ENCODE data around the gene NXF1. TPM values are rescaled to one million over a fixed set of nuclear protein-coding genes. Genes with fewer than 3 reads are reported as not detected.

The NXF1 gene
- total RNA-seq, 4 donors from 2014 or later: 56.6 to 114 (median 79.6) TPM

- DNase-seq (ENCODE audit: low spot score in 2 of 2): no peak
- WGBS, 2 donors: 93 to 94% methylated on average over 7 of the region's 7 CpGs
- H3K4me3 ChIP-seq (ENCODE audit: low read depth, poor library complexity, severe bottlenecking): no peak overlapping the region
- intact Hi-C loops (cut with DNase I; ENCODE audit: low total_unique reads): no loop called here
- TF ChIP-seq POLR2A (IDR thresholded peaks at IDR 0.05) (no peak), CTCF (IDR thresholded peaks at IDR 0.05) (no peak)
Measured at GRCh38 chr11:62782753-62783152, 22.5 kb downstream of the NXF1 start.

GRCh38 chr11:62778441-62778840 is 26.8 kb downstream of the NXF1 start:
- WGBS, 2 donors: 75 to 76% methylated on average over 3 of the region's 3 CpGs
- H3K4me3 ChIP-seq (ENCODE audit: low read depth, poor library complexity, severe bottlenecking): no peak overlapping the region
- TF ChIP-seq CTCF (IDR thresholded peaks at IDR 0.05): no peak
- no peak for TF ChIP-seq POLR2A (IDR thresholded peaks at IDR 0.05)
- no peak for DNase-seq (ENCODE audit: low spot score in 2 of 2)
- intact Hi-C loops (cut with DNase I; ENCODE audit: low total_unique reads): no loop called here

- TF ChIP-seq CTCF (IDR thresholded peaks at IDR 0.05): no peak
- TF ChIP-seq POLR2A (IDR thresholded peaks at IDR 0.05): no peak
- no peak overlapping the region for H3K4me3 ChIP-seq (ENCODE audit: low read depth, poor library complexity, severe bottlenecking)
- 72 to 88% methylated on average over 2 of the region's 2 CpGs for WGBS, 2 donors
- DNase-seq (ENCODE audit: low spot score in 2 of 2): no peak
- intact Hi-C loops (cut with DNase I; ENCODE audit: low total_unique reads): no loop called here
Measured at GRCh38 chr11:62777389-62777788, 27.9 kb downstream of the NXF1 start.

GRCh38 chr11:62775646-62776045 is 29.6 kb downstream of the NXF1 start:
- WGBS, 2 donors: 87 to 92% methylated on average over 17 of the region's 17 CpGs
- DNase-seq (ENCODE audit: low spot score in 2 of 2): no peak
- no peak for TF ChIP-seq CTCF (IDR thresholded peaks at IDR 0.05)
- no peak for TF ChIP-seq POLR2A (IDR thresholded peaks at IDR 0.05)
- intact Hi-C loops (cut with DNase I; ENCODE audit: low total_unique reads): no loop called here
- no peak overlapping the region for H3K4me3 ChIP-seq (ENCODE audit: low read depth, poor library complexity, severe bottlenecking)

- intact Hi-C loops (cut with DNase I; ENCODE audit: low total_unique reads): no loop called here
- no peak for TF ChIP-seq POLR2A (IDR thresholded peaks at IDR 0.05)
- TF ChIP-seq CTCF (IDR thresholded peaks at IDR 0.05): no peak
- WGBS, 2 donors: 68 to 70% methylated on average over 5 to 6 of the region's 6 CpGs
- no peak overlapping the region for H3K4me3 ChIP-seq (ENCODE audit: low read depth, poor library complexity, severe bottlenecking)
- no peak for DNase-seq (ENCODE audit: low spot score in 2 of 2)
Measured at GRCh38 chr11:62774407-62774806, 30.8 kb downstream of the NXF1 start.

Measured in lower leg skin (tissue), 4 donors.